ENCODE results near the gene GSX2. TPM values are rescaled to one million over a fixed set of nuclear protein-coding genes. Genes with fewer than 3 reads are reported as not detected.

The GSX2 gene
- total RNA-seq, 1 experiment from 2014 or later, result not detected

- no peaks in the 10 kb centered on the region for H3K36me3 Mint-ChIP-seq (ENCODE audit: insufficient read depth, unreplicated experiment)
- no TSS peak for BruUV-seq (replicated peaks)
- no peak overlapping the region for H3K27ac Mint-ChIP-seq (ENCODE audit: unreplicated experiment)
- Histone ChIP-seq H3K4me1 (peaks cover 22% of the 10 kb centered on the region), H3K36me3 (ENCODE audit: control insufficient read depth, insufficient read depth, low read length) (no peaks in the 10 kb centered on the region), H3K27me3 (replicated peaks; ENCODE audit: control insufficient read depth, insufficient read depth, low read length) (no peaks in the 10 kb centered on the region), H3K9me3 (no peaks in the 10 kb centered on the region), H3K4me3 (ENCODE audit: low read depth, low read length) (no peak overlapping the region)
- peaks cover 39% of the 10 kb centered on the region for H3K4me1 Mint-ChIP-seq (ENCODE audit: low read depth, unreplicated experiment)
- no peaks in the 10 kb centered on the region for H3K9me3 Mint-ChIP-seq (ENCODE audit: unreplicated experiment)
- peak overlapping the region; percentile 89 for H3K4me3 Mint-ChIP-seq (ENCODE audit: unreplicated experiment)
- H3K27me3 Mint-ChIP-seq (ENCODE audit: insufficient read depth, unreplicated experiment), result no peaks in the 10 kb centered on the region
- DNase-seq, result no peak
- no peak for TF ChIP-seq CTCF (IDR thresholded peaks at IDR 0.05; ENCODE audit: insufficient read depth in 1 of 2, low read depth in 1 of 2, low read length in 1 of 2, severe bottlenecking in 1 of 2, unreplicated experiment in 1 of 2)
- intact Hi-C loops (cut with micrococcal nuclease; ENCODE audit: unreplicated experiment), result loop anchor here (5.0 kb wide), 1 partner anchor 155 kb away; no protein-coding TSS in a partner anchor
- ChIA-PET CTCF (interaction anchor here (1.2 kb wide), 1 partner anchor 172 kb away, joined by 3 read pairs; no protein-coding TSS in a partner anchor), POLR2A (no interaction called here)
Observed at GRCh38 chr4:54061873-54062272, 38.1 kb upstream of the GSX2 start.

- ChIA-PET POLR2A (no interaction called here), CTCF (interaction anchor here (1.2 kb wide), 1 partner anchor 172 kb away, joined by 3 read pairs; no protein-coding TSS in a partner anchor)
- no TSS peak for BruUV-seq (replicated peaks)
- intact Hi-C loops (cut with micrococcal nuclease; ENCODE audit: unreplicated experiment), result loop anchor here (5.0 kb wide), 1 partner anchor 155 kb away; no protein-coding TSS in a partner anchor
- no peak for DNase-seq
- peaks cover 24% of the 10 kb centered on the region for H3K4me1 ChIP-seq
- no peaks in the 10 kb centered on the region for H3K27me3 Mint-ChIP-seq (ENCODE audit: insufficient read depth, unreplicated experiment)
- H3K4me1 Mint-ChIP-seq (ENCODE audit: low read depth, unreplicated experiment), result peaks cover 39% of the 10 kb centered on the region
- peak overlapping the region; percentile 92 for H3K4me3 ChIP-seq (ENCODE audit: low read depth, low read length)
- no peaks in the 10 kb centered on the region for H3K27me3 ChIP-seq (replicated peaks; ENCODE audit: control insufficient read depth, insufficient read depth, low read length)
- H3K36me3 Mint-ChIP-seq (ENCODE audit: insufficient read depth, unreplicated experiment), result no peaks in the 10 kb centered on the region
- H3K36me3 ChIP-seq (ENCODE audit: control insufficient read depth, insufficient read depth, low read length), result no peaks in the 10 kb centered on the region
- no peak for TF ChIP-seq CTCF (IDR thresholded peaks at IDR 0.05; ENCODE audit: insufficient read depth in 1 of 2, low read depth in 1 of 2, low read length in 1 of 2, severe bottlenecking in 1 of 2, unreplicated experiment in 1 of 2)
- H3K4me3 Mint-ChIP-seq (ENCODE audit: unreplicated experiment), result peak overlapping the region; percentile 89
- H3K9me3 ChIP-seq, result no peaks in the 10 kb centered on the region
- no peaks in the 10 kb centered on the region for H3K9me3 Mint-ChIP-seq (ENCODE audit: unreplicated experiment)
- no peak overlapping the region for H3K27ac Mint-ChIP-seq (ENCODE audit: unreplicated experiment)
Observed at GRCh38 chr4:54062392-54062791, 37.6 kb upstream of the GSX2 start.

GRCh38 chr4:54063229-54063628 lies 36.7 kb upstream of the GSX2 start:
- DNase-seq, result no peak
- ChIA-PET POLR2A (interaction anchor here (0.5 kb wide), 2 partner anchors 10 to 1312 kb away, joined by 4 to 13 read pairs; partner anchors contain the start of gene ERVMER34-1), CTCF (interaction anchor here (0.9 to 1.4 kb wide), 2 partner anchors 134 to 152 kb away, joined by 3 to 5 read pairs; no protein-coding TSS in a partner anchor)
- Histone ChIP-seq H3K4me3 (ENCODE audit: low read depth, low read length) (peak overlapping the region; percentile 92), H3K27me3 (replicated peaks; ENCODE audit: control insufficient read depth, insufficient read depth, low read length) (no peaks in the 10 kb centered on the region), H3K9me3 (no peaks in the 10 kb centered on the region), H3K36me3 (ENCODE audit: control insufficient read depth, insufficient read depth, low read length) (no peaks in the 10 kb centered on the region), H3K4me1 (peaks cover 27% of the 10 kb centered on the region)
- Mint-ChIP-seq H3K27ac (ENCODE audit: unreplicated experiment) (peak overlapping the region; percentile 20), H3K4me1 (ENCODE audit: low read depth, unreplicated experiment) (peaks cover 40% of the 10 kb centered on the region), H3K36me3 (ENCODE audit: insufficient read depth, unreplicated experiment) (no peaks in the 10 kb centered on the region), H3K4me3 (ENCODE audit: unreplicated experiment) (peak overlapping the region; percentile 89), H3K27me3 (ENCODE audit: insufficient read depth, unreplicated experiment) (no peaks in the 10 kb centered on the region), H3K9me3 (ENCODE audit: unreplicated experiment) (no peaks in the 10 kb centered on the region)
- no TSS peak for BruUV-seq (replicated peaks)
- TF ChIP-seq CTCF (IDR thresholded peaks at IDR 0.05; ENCODE audit: insufficient read depth in 1 of 2, low read depth in 1 of 2, low read length in 1 of 2, severe bottlenecking in 1 of 2, unreplicated experiment in 1 of 2), result no peak
- intact Hi-C loops (cut with micrococcal nuclease; ENCODE audit: unreplicated experiment), result loop anchor here (1.0 to 5.0 kb wide), 2 partner anchors 155 to 156 kb away; no protein-coding TSS in a partner anchor

Data from Caco-2 (cell line).